ENCODE results near the gene TPRKB. TPM values are rescaled to one million over a fixed set of nuclear protein-coding genes. Genes with fewer than 3 reads are reported as not detected.
A peak's percentile ranks its signal among the peaks of the same experiment; 100 is the strongest.
"Not testable (repeated sequence)": the region's sequence is repeated elsewhere in the genome, so short reads cannot be mapped to it uniquely, and the experiment has no call there.

The TPRKB gene
- total and polyA plus RNA-seq, 5 donors from 2014 or later, result 22.4 to 97.9 (median 74.9) TPM

DNA sequence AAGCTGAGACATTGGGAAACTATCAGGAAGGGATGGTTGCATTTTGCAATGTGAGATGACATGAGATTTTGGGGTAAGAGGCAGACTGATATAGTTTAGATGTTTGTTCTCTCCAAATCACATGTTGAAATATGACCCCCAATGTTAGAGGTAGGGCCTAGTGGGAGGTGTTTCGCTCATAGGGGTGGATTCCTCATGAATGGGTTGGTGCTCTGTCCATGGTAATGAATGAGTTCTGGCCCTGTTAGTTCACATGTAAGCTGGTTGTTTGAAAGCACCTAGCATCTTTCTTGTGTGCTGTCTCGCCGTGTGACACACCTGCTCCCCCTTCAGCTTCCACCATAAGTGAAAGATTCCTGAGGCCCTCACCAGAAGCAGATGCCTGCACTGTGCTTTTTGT is 37.7 kb downstream of the TPRKB start:
- no peak overlapping the region for H3K27ac ChIP-seq (ENCODE audit: insufficient read depth, low read length, poor library complexity, severe bottlenecking)
- H3K9me3 Mint-ChIP-seq, result peaks cover 0 to 4% (median 0%) of the 10 kb centered on the region in 7 donors
- H3K27me3 ChIP-seq (ENCODE audit: control insufficient read depth, insufficient read depth, low read length), result no peaks in the 10 kb centered on the region
- no peaks in the 10 kb centered on the region for H3K9me3 ChIP-seq (ENCODE audit: control insufficient read depth in 2 of 2, low read length in 2 of 2)
- ATAC-seq (ENCODE audit: low read depth in 2 of 2), result no peak
- H3K4me3 ChIP-seq (ENCODE audit: low read depth, low read length), result no peak overlapping the region
- no peak overlapping the region for H3K4me3 Mint-ChIP-seq
- peaks cover 28% of the 10 kb centered on the region for H3K27me3 Mint-ChIP-seq
- DNase-seq, result no peak
- H3K36me3 ChIP-seq (ENCODE audit: control insufficient read depth, insufficient read depth, low read length), result no peaks in the 10 kb centered on the region
- no peaks in the 10 kb centered on the region for H3K4me1 ChIP-seq (ENCODE audit: control insufficient read depth, insufficient read depth, low read length, poor library complexity, severe bottlenecking)
- H3K27ac Mint-ChIP-seq, result no peak overlapping the region
- H3K4me1 Mint-ChIP-seq, result no peaks in the 10 kb centered on the region
- H3K36me3 Mint-ChIP-seq, result no peaks in the 10 kb centered on the region

DNA sequence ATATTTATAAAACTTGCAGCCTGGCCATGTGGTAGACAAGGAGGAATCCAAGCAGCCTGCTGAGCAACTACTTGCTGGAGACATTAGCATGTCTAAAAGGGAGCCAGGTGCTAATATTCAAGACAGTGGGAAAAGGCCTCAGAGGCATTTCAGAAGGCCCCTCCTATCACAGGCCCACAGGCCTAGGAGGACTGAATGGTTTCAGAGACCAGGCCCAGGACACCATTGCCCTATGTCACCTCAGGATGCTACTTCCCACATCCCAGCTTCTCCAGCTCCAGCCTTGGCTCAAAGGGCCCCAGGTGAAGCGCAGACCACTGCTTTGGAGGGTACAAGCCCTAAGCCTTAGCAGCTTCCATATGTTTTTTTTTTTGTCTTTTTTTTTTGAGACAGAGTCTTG is 39.0 kb downstream of the TPRKB start:
- DNase-seq (no peak), ATAC-seq (ENCODE audit: low read depth in 2 of 2) (no peak)
- H3K9me3 Mint-ChIP-seq, result peaks cover 0 to 4% (median 0%) of the 10 kb centered on the region in 7 donors
- no peak overlapping the region for H3K4me3 Mint-ChIP-seq
- no peaks in the 10 kb centered on the region for H3K4me1 Mint-ChIP-seq
- H3K27me3 ChIP-seq (ENCODE audit: control insufficient read depth, insufficient read depth, low read length), result no peaks in the 10 kb centered on the region
- H3K36me3 Mint-ChIP-seq, result no peaks in the 10 kb centered on the region
- H3K4me1 ChIP-seq (ENCODE audit: control insufficient read depth, insufficient read depth, low read length, poor library complexity, severe bottlenecking), result no peaks in the 10 kb centered on the region
- no peak overlapping the region for H3K27ac Mint-ChIP-seq
- no peaks in the 10 kb centered on the region for H3K36me3 ChIP-seq (ENCODE audit: control insufficient read depth, insufficient read depth, low read length)
- no peak overlapping the region for H3K27ac ChIP-seq (ENCODE audit: insufficient read depth, low read length, poor library complexity, severe bottlenecking)
- no peaks in the 10 kb centered on the region for H3K9me3 ChIP-seq (ENCODE audit: control insufficient read depth in 2 of 2, low read length in 2 of 2)
- H3K4me3 ChIP-seq (ENCODE audit: low read depth, low read length), result no peak overlapping the region
- H3K27me3 Mint-ChIP-seq, result peaks cover 22% of the 10 kb centered on the region

DNA sequence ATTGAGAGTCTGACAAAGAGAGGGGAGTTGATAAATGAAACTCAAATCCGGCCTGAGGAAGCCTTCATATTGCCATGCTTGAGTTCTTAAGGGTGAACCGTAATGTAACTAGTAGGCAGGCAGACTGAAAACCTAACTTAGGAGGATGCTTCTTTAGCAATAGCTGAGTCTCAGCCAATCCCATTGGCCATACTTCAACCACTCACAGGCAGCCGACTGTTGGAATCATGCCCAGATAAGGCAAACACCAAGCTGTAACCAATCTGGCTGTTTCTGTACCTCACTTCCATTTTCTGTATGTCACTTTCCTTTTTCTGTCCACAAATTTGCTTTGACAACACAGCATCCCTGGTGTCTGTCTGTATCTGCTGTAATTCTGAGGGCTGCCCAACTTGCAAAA is 39.5 kb downstream of the TPRKB start:
- H3K9me3 ChIP-seq (ENCODE audit: control insufficient read depth in 2 of 2, low read length in 2 of 2), result no peaks in the 10 kb centered on the region
- Mint-ChIP-seq H3K27me3 (peaks cover 22% of the 10 kb centered on the region), H3K9me3 (peaks cover 0 to 4% (median 0%) of the 10 kb centered on the region in 7 donors), H3K4me1 (no peaks in the 10 kb centered on the region), H3K36me3 (no peaks in the 10 kb centered on the region), H3K4me3 (no peak overlapping the region), H3K27ac (no peak overlapping the region)
- ATAC-seq (ENCODE audit: low read depth in 2 of 2) (no peak), DNase-seq (no peak)
- H3K27ac ChIP-seq (ENCODE audit: insufficient read depth, low read length, poor library complexity, severe bottlenecking), result no peak overlapping the region
- no peaks in the 10 kb centered on the region for H3K36me3 ChIP-seq (ENCODE audit: control insufficient read depth, insufficient read depth, low read length)
- no peak overlapping the region for H3K4me3 ChIP-seq (ENCODE audit: low read depth, low read length)
- no peaks in the 10 kb centered on the region for H3K4me1 ChIP-seq (ENCODE audit: control insufficient read depth, insufficient read depth, low read length, poor library complexity, severe bottlenecking)
- no peaks in the 10 kb centered on the region for H3K27me3 ChIP-seq (ENCODE audit: control insufficient read depth, insufficient read depth, low read length)

DNA sequence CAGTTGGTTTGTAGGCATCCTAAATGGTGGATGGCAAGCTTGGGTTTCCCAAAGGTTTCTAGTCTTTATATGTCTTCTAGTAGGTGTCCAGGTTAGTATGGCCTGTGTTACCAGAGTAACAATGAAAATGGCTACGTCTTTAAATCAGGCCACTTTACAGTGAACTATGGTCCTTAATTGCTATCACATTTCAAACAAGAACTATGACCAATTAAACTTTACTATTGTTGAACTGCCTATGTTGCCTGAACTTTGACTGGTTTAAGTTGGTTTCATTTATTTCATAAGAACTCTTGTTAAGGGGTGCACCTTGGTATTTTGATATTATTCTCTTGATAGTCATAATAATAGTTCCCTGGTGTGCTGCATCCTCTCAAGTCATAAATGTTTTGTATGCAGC is 40.2 kb downstream of the TPRKB start:
- not testable (repeated sequence) for ATAC-seq (ENCODE audit: low read depth in 2 of 2); H3K4me3 ChIP-seq (ENCODE audit: low read depth, low read length); H3K9me3 Mint-ChIP-seq; H3K4me1 ChIP-seq (ENCODE audit: control insufficient read depth, insufficient read depth, low read length, poor library complexity, severe bottlenecking); DNase-seq; H3K27ac Mint-ChIP-seq; H3K4me1 Mint-ChIP-seq; H3K9me3 ChIP-seq (ENCODE audit: control insufficient read depth in 2 of 2, low read length in 2 of 2); H3K36me3 Mint-ChIP-seq; H3K27ac ChIP-seq (ENCODE audit: insufficient read depth, low read length, poor library complexity, severe bottlenecking); H3K4me3 Mint-ChIP-seq; H3K36me3 ChIP-seq (ENCODE audit: control insufficient read depth, insufficient read depth, low read length); H3K27me3 ChIP-seq (ENCODE audit: control insufficient read depth, insufficient read depth, low read length)
- peaks cover 25% of the 10 kb centered on the region for H3K27me3 Mint-ChIP-seq

DNA sequence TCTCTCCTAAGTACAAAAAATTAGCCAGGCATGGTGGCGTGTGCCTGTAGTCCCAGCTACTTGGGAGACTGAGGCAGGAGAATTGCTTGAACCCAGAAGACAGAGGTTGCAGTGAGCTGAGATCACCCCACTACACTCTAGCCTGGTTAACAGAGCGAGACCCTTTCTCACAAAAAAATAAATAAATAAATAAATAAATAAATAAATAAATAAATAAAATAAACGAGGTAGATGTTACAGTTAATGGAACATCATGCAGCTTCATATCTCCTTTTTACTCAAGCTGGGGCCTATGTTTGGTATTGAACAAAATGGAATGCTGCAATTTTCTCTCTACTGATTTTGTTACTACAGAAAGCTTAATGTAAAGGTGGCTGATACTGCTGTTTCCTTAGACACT is 40.6 kb downstream of the TPRKB start:
- not testable (repeated sequence) for H3K27me3 ChIP-seq (ENCODE audit: control insufficient read depth, insufficient read depth, low read length); H3K27ac Mint-ChIP-seq; H3K4me1 Mint-ChIP-seq; H3K4me3 ChIP-seq (ENCODE audit: low read depth, low read length); H3K36me3 Mint-ChIP-seq; H3K27ac ChIP-seq (ENCODE audit: insufficient read depth, low read length, poor library complexity, severe bottlenecking); ATAC-seq (ENCODE audit: low read depth in 2 of 2); H3K9me3 ChIP-seq (ENCODE audit: control insufficient read depth in 2 of 2, low read length in 2 of 2); H3K36me3 ChIP-seq (ENCODE audit: control insufficient read depth, insufficient read depth, low read length); H3K4me3 Mint-ChIP-seq; H3K4me1 ChIP-seq (ENCODE audit: control insufficient read depth, insufficient read depth, low read length, poor library complexity, severe bottlenecking); DNase-seq; H3K9me3 Mint-ChIP-seq
- H3K27me3 Mint-ChIP-seq, result peaks cover 26% of the 10 kb centered on the region

DNA sequence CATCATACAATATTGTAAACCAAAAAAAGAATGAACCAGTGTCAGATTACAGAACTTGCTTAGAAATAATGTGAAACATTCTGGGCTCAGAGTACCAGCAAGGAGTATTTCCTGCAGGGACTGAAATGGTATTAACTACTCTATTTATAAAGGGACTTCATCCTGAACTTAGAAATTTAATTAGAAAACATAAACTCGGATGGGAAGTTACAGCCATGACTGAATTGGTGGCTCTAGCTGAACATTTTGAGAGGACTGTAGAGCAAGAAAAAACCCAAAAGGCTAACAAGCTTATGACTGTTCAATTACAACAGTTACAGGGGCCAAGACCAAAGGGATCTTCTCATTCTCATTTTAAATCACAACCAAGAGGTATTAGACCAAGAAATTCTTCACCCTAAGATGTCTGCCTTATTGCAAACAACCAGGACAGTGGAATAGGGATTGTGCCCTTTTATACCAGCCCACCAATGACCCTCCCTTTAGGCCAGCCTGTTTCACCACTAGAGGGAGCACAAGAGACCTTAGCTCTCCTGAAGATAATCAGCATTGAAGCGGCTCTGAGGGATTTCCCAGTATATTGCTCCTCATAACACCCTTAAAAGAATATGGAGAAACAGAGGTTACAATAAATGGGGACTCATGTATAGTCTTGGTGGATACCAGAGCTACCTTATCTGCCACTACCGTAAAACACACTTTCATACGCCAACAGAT is 46.6 kb downstream of the TPRKB start:
- not testable (repeated sequence) for H3K27me3 ChIP-seq (ENCODE audit: control insufficient read depth, insufficient read depth, low read length); H3K9me3 ChIP-seq (ENCODE audit: control insufficient read depth in 2 of 2, low read length in 2 of 2); H3K9me3 Mint-ChIP-seq; H3K4me3 ChIP-seq (ENCODE audit: low read depth, low read length); H3K4me3 Mint-ChIP-seq; H3K36me3 Mint-ChIP-seq; H3K36me3 ChIP-seq (ENCODE audit: control insufficient read depth, insufficient read depth, low read length); ATAC-seq (ENCODE audit: low read depth in 2 of 2); H3K27ac Mint-ChIP-seq; H3K4me1 Mint-ChIP-seq; H3K27ac ChIP-seq (ENCODE audit: insufficient read depth, low read length, poor library complexity, severe bottlenecking); H3K4me1 ChIP-seq (ENCODE audit: control insufficient read depth, insufficient read depth, low read length, poor library complexity, severe bottlenecking)
- peaks cover 24% of the 10 kb centered on the region for H3K27me3 Mint-ChIP-seq
- peak in 1 of 3 donors; percentile 24 for DNase-seq

DNA sequence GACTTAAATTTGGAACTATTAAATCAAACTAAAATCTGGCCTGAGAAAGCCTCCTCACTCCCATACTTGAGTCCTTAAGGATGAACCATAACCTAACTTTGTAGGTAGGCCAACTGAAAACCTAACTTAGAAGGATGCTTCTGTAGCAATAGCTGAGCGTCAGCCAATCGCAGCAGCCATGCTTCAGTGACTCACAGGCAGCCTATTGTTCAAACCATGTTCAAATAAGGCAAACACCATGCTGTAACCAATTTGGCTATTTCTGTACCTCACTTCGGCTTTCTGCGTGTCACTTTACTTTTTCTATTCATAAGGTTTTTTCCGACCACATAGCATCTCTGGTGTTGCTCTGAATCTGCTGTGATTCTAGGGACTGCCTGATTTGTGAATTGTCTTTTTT is 48.7 kb downstream of the TPRKB start:
- H3K27ac Mint-ChIP-seq; H3K4me1 Mint-ChIP-seq; H3K27me3 ChIP-seq (ENCODE audit: control insufficient read depth, insufficient read depth, low read length); H3K4me3 Mint-ChIP-seq; H3K9me3 Mint-ChIP-seq; DNase-seq; H3K9me3 ChIP-seq (ENCODE audit: control insufficient read depth in 2 of 2, low read length in 2 of 2); H3K27ac ChIP-seq (ENCODE audit: insufficient read depth, low read length, poor library complexity, severe bottlenecking); ATAC-seq (ENCODE audit: low read depth in 2 of 2); H3K36me3 ChIP-seq (ENCODE audit: control insufficient read depth, insufficient read depth, low read length); H3K36me3 Mint-ChIP-seq; H3K4me3 ChIP-seq (ENCODE audit: low read depth, low read length); H3K4me1 ChIP-seq (ENCODE audit: control insufficient read depth, insufficient read depth, low read length, poor library complexity, severe bottlenecking): not testable (repeated sequence)
- peaks cover 25% of the 10 kb centered on the region for H3K27me3 Mint-ChIP-seq

DNA sequence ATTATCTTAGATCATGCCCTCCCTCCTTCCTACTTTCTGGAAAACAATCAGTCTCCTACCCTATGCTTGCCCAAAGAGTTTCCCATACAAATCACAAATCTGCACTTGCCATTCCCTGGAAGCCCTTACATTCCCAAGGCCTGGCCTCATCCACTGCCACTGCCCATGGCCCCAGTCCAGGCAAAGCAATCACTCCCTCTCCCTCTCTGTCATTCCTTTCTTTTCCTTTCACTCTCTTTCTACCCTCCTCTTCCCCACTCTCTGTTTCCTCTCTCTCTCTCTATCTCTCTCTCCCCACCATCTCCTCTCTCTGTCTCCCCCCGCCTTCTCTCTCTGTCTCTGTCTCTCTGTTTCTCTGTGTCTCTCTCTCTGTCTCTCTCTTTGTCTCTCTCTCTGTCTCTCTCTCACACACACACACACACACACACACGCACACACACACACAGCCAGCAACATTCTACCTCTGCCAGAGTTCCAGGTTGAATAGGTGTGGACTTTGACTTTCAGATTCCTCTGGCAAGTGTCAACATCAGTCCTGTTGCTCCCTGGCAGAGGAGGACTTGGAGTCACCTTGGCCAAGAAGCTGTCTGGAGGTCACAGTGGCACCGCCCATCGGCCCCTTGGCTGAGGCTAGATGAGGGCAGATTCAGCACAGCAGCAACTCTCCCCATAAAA is 51.2 kb downstream of the TPRKB start:
- Mint-ChIP-seq H3K27me3 (peaks cover 23% of the 10 kb centered on the region), H3K4me3 (no peak overlapping the region), H3K4me1 (no peaks in the 10 kb centered on the region), H3K9me3 (peaks cover 0 to 4% (median 0%) of the 10 kb centered on the region in 7 donors), H3K27ac (peak overlapping the region in 1 of 3 donors; percentile 18), H3K36me3 (no peaks in the 10 kb centered on the region)
- no peaks in the 10 kb centered on the region for H3K27me3 ChIP-seq (ENCODE audit: control insufficient read depth, insufficient read depth, low read length)
- no peaks in the 10 kb centered on the region for H3K36me3 ChIP-seq (ENCODE audit: control insufficient read depth, insufficient read depth, low read length)
- ATAC-seq (ENCODE audit: low read depth in 2 of 2), result no peak
- no peak overlapping the region for H3K4me3 ChIP-seq (ENCODE audit: low read depth, low read length)
- H3K27ac ChIP-seq (ENCODE audit: insufficient read depth, low read length, poor library complexity, severe bottlenecking), result no peak overlapping the region
- peaks cover 0 to 2% of the 10 kb centered on the region in 2 experiments for H3K9me3 ChIP-seq (ENCODE audit: control insufficient read depth in 2 of 2, low read length in 2 of 2)
- no peaks in the 10 kb centered on the region for H3K4me1 ChIP-seq (ENCODE audit: control insufficient read depth, insufficient read depth, low read length, poor library complexity, severe bottlenecking)
- DNase-seq, result no peak
